GM18505 (cell line): ENCODE measurements around the gene ENPP3.
"Not testable (repeated sequence)": the region's sequence is repeated elsewhere in the genome, so short reads cannot be mapped to it uniquely, and the experiment has no call there.

Experiments used
- ATAC-seq: cut with Tn5 transposase; IDR thresholded peaks from one replicate; pipeline ENCODE4 v1.9.1; 2021; ENCODE audit not compliant: unreplicated experiment
- POLR2A ChIP-seq: IDR thresholded peaks from 4 replicates; pipeline ENCODE4 v1.6.1; 2011; ENCODE audit warnings: borderline replicate concordance; ENCODE audit not compliant: insufficient read depth, insufficient read length; ENCODE audit errors: extremely low read depth

Gene ENPP3

GRCh38 chr6:131747821-131748353 lies 110.8 kb downstream of the ENPP3 start:
- no peak for ATAC-seq
- TF ChIP-seq POLR2A = no peak

DNA sequence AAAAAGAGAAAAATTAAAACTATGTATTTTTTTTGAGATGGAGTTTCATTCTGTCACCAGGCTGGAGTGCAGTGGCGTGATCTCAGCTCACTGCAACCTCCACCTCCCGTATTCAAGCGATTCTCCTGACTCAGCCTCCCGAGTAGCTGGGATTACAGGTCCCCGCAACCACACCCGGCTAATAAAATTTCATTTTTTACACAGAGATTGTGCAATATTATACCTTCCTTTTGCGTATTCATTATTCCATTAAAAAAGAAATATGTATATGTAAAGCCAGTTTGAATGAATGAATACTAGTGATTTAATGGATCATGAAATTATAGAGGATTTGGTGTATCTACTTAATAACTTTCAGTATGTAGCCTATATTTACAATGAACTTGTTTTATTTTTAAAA lies 111.9 kb downstream of the ENPP3 start:
- no peak for TF ChIP-seq POLR2A
- no peak for ATAC-seq

- not testable (repeated sequence) for ATAC-seq
These were observed 114.1 kb downstream of the ENPP3 start for GRCh38 chr6:131751012-131751715.

GRCh38 chr6:131754088-131754487 lies 117.0 kb downstream of the ENPP3 start:
- no peak for TF ChIP-seq POLR2A
- ATAC-seq = no peak

GRCh38 chr6:131754715-131755567 lies 117.8 kb downstream of the ENPP3 start:
- ATAC-seq = no peak
- no peak for TF ChIP-seq POLR2A

- TF ChIP-seq POLR2A = no peak
- no peak for ATAC-seq
These were observed 118.5 kb downstream of the ENPP3 start for GRCh38 chr6:131755597-131755996.

GRCh38 chr6:131756039-131756438 lies 118.9 kb downstream of the ENPP3 start:
- TF ChIP-seq POLR2A = no peak
- ATAC-seq = no peak

GRCh38 chr6:131758920-131759319 lies 121.8 kb downstream of the ENPP3 start:
- ATAC-seq = no peak
- no peak for TF ChIP-seq POLR2A

DNA sequence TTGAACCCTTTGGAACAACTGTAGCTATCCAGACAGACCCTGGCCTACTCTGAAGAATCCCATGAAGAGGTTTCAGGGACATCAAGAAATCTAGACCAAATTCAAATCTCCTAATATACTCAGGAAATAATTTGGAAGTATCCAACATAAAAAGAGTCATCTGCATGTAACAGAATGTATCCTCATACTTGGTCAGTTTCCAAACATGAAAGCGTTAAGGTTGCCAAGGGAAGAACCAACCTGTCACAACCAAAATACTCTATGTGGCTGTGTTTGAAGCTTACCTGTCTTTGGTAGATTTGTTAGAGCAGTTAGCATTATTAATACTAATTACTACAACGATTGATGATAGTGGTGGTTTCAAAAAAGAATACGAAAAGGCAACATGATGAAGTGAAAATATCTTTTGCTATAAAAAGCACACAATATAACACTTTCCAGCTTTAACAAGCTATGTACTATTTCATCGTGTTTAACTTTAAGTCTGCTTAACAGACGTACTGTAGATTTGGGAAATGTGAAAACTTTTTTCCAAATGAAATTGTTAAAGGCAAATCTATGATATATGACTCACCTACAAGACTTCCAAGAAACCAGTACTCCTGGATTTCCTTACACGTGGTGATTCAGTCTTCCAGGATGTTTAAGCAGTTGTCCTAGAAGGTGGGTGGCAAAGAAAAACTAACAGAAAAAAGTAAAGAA lies 124.1 kb downstream of the ENPP3 start:
- no peak for TF ChIP-seq POLR2A

GRCh38 chr6:131761762-131762067 lies 124.6 kb downstream of the ENPP3 start:
- TF ChIP-seq POLR2A = no peak
- ATAC-seq = no peak

More for the DNA sequence above, 124.1 kb downstream of the ENPP3 start:
- no peak for ATAC-seq

GRCh38 chr6:131762984-131763383 lies 125.9 kb downstream of the ENPP3 start:
- TF ChIP-seq POLR2A = no peak
- no peak for ATAC-seq

- ATAC-seq = no peak
- TF ChIP-seq POLR2A = no peak
These were observed 126.6 kb downstream of the ENPP3 start for GRCh38 chr6:131763749-131764148.

DNA sequence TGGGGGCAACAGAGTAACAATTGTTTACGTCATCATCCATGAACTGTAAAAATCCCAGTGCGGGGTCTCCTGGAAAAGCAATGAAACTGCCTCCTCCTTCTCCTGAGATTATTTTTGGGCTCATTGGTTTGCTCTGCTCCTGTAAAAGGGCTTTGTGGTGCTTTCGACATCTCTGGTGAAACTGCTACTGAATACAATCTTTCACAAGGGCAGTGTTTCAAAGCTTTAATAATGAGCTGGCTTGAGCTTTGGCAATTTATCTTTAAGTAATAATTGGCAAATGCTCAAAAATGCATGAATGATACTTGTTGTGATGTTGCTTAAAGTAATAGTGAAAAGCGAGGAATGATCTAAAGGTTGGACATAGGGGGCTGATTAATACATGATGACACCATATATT lies 127.2 kb downstream of the ENPP3 start:
- no peak for TF ChIP-seq POLR2A
- ATAC-seq = no peak
